WI38 (cell line): ENCODE measurements around the gene AFF1.
"Not testable (repeated sequence)": the region's sequence is repeated elsewhere in the genome, so short reads cannot be mapped to it uniquely, and the experiment has no call there.

Experiments
- H3K4me3 ChIP-seq: 2 replicates; pipeline ENCODE4 v1.5.1; 2011; ENCODE audit warnings: low read depth, mild to moderate bottlenecking, control low read depth, low read length
- CTCF ChIP-seq: IDR thresholded peaks from 2 replicates; pipeline ENCODE4 v1.5.1; 2012; ENCODE audit warnings: low read depth, mild to moderate bottlenecking, control low read depth, low read length

AFF1 gene

GRCh38 chr4:86974551-86974994, 39.8 kb downstream of the AFF1 start:
- TF ChIP-seq CTCF = no peak
- H3K4me3 ChIP-seq = no peak overlapping the region

DNA sequence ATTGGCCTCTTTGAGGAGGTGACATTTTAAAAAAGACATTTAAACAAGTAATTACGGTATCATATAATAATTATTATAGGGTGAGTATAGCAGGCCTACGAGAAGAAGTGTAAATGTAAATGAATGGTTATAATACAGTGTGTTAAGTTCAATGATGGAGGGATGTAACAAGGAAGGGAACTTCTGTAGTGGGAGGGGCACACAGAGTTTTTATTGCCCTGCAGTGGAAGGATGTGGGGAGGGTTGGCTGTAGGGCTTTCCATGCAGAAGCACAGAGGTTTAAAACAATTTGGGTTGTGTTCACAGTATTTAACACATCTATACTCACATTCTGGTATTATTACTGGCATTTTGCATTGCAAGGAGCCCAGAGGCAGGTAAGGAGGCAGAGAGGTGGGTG, 41.1 kb downstream of the AFF1 start:
- no peak for TF ChIP-seq CTCF

GRCh38 chr4:86976801-86977485, 42.1 kb downstream of the AFF1 start:
- no peak overlapping the region for H3K4me3 ChIP-seq
- no peak for TF ChIP-seq CTCF

More for the DNA sequence above, 41.1 kb downstream of the AFF1 start:
- no peak overlapping the region for H3K4me3 ChIP-seq

GRCh38 chr4:86977621-86978184, 42.9 kb downstream of the AFF1 start:
- H3K4me3 ChIP-seq = no peak overlapping the region
- no peak for TF ChIP-seq CTCF

- TF ChIP-seq CTCF = no peak
- no peak overlapping the region for H3K4me3 ChIP-seq
Observed at GRCh38 chr4:86978709-86979108, 43.9 kb downstream of the AFF1 start.

DNA sequence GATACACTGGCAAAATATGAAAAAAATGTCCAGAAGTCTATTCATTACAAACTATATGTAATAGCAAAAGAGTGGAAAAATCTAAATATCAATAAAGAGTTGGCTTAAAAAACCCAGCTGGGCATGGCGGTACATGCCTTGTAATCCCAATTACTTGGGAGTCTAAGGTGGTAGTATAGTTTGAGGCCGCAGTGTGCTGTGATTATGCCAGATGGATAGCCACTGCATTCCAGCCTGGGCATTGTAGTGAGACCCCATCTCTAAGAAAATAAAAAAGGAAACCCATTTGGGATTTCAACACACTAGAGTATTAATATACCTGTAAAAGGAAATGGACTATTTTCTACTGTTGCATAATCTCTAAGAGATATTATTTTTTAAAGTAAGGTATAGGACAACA, 45.4 kb downstream of the AFF1 start:
- no peak for TF ChIP-seq CTCF
- H3K4me3 ChIP-seq = no peak overlapping the region

- TF ChIP-seq CTCF = no peak
- no peak overlapping the region for H3K4me3 ChIP-seq
Observed at GRCh38 chr4:86981789-86982188, 47.0 kb downstream of the AFF1 start.

DNA sequence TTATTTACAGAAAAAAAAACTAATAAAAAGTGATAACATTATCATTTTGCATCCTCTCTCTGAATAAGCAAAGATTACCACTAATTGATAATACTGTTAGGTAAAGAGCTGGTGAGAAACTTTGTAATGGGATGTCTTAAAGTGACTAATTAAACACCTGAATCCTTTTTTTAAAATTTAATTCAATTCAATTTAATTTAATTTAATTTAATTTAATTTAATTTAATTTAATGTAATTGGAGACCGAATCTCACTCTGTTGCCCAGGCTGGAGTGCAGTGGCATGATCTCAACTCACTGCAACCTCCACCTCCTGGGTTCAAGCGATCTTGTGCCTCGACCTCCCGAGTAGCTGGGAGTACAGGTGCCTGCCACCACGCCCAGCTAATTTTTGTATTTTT, 51.0 kb downstream of the AFF1 start:
- not testable (repeated sequence) for H3K4me3 ChIP-seq

DNA sequence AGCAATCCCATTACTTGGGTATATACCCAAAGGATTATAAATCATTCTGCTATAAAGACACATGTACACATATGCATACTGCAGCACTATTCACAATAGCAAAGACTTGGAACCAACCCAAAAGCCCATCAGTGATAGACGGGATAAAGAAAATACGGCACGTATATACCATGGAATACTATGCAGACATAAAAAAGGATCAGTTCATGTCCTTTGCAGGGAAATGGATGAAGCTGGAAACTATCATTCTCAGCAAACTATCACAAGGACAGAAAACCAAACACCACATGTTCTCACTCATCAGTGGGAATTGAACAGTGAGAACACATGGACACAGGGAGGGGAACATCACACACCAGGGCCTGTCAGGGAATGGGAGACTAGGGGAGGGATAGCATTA, 54.8 kb downstream of the AFF1 start:
- H3K4me3 ChIP-seq = not testable (repeated sequence)
